NK-92 (cell line): ENCODE results near the gene CLRN3.

Experiments used
- DNase-seq: peaks from one replicate; lab custom pipeline; 2025; ENCODE audit not compliant: unreplicated experiment; lab: John Stamatoyannopoulos, UW

CLRN3 gene

DNA sequence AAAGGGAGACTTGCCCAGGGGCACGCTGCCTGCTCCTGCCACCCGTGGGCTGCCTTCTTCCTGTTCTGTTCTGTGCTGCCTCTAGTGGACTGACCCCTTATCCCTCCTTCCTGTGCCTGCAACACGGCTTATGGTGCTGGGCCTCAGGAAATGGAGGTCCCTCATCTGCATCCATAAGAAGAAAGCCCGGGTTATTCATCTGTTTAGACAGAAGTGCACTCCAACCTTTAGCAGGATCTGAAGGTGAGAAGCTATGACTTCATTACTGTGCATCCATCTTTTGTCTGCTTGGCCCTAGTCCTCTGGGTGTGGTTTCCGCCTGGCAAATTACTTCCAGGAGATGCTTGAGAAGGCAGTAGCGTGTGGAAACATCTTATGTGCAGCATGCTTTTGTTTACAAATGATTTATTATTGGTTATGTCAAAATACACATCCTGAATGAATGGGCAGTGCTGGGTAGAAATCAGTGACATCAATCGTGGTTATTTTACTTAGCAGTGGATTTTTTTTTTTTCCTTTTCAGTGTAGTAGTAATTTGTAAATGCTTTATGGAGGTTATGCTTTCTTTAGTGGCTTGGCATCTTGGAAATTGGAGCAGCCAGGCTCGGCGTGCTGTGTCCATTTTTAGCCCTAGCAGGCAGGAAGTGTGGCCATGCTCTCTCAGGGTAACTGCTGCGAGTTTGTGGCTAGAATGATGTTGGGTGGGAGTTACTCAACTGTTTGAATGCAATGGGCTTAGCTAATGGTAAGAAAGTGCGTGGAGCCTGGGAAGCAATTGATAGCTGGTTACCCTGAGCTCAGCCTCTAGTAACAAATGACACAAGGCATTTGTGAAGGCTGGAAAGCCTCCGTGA lies 26.9 kb upstream of the CLRN3 start:
- no peak for DNase-seq

DNA sequence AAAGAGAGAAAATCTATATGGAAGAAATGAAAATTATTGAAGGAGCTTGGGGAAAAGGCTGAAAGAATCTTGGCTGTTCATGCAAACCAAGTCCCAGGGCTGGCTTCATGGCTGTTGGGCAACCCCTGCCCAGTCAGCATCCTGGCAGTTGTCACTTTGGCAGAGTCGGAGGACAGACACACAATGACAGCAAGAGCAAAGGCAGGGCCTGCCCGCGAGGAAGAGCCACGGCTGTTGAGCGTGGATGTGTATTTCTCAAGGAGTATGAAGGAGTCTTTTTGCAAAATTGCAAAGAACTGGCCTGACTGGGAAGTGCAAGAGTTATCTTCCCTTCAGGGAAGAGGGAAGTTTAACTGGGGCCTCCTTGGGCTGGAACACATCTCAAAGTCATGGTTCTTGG lies 25.8 kb upstream of the CLRN3 start:
- DNase-seq, result no peak

DNA sequence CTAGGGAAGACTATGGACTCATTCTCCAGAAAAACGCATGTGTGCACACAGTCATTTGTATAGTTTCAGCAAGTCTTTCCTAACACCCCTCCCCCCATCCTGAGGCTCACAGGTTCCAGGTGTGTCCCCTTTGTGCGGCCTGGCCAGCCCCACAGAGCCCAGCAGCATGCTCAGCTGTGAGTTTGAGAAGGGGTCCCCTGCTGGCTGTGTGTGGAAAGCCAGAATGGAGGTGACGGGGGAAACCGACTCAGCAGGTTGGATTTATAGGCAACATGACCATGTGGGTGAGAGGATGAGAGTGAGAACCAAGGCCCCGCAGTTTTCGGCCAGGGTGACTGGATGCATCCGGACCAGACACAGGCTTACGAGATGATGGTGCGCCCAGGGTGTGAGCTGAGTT lies 24.1 kb upstream of the CLRN3 start:
- DNase-seq, result no peak

DNA sequence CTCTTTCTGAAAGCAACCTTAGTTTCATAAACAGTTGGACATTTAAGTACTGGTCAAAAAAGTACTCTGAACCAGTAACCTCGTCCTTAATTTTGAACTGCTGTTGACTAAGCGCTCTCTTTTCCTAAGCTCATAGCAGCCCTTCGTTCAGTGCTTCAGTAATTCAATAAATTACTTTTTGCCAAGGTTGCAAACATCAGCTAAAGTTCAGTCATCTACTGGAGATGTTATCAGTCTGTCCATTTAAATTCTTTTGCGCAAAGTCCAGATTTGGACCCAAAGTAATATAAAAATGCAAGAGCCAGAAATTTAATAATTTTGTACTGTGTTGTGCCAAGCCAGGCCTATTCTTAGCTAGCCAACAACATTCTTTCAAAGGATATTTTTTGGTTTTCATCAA lies 22.6 kb upstream of the CLRN3 start:
- DNase-seq, result no peak

DNA sequence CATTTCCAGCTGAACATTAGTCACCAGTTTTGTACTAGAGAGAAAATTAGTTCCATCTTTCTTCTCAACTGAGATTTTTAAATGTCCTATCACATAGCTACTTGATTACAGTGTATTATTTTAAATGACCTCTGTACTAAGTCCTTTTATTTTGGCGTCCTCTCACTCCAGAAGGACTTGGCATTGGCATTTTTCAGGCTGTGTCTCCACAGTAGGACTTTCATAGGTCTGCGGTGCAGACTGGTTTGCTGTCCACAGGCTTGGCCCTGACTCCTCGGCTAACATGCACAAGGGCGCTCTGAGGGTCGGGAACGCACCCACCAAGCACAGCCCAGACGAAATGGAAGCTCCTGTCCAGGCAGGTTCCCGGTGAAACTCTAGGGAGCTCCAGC lies 20.6 kb upstream of the CLRN3 start:
- DNase-seq, result no peak

DNA sequence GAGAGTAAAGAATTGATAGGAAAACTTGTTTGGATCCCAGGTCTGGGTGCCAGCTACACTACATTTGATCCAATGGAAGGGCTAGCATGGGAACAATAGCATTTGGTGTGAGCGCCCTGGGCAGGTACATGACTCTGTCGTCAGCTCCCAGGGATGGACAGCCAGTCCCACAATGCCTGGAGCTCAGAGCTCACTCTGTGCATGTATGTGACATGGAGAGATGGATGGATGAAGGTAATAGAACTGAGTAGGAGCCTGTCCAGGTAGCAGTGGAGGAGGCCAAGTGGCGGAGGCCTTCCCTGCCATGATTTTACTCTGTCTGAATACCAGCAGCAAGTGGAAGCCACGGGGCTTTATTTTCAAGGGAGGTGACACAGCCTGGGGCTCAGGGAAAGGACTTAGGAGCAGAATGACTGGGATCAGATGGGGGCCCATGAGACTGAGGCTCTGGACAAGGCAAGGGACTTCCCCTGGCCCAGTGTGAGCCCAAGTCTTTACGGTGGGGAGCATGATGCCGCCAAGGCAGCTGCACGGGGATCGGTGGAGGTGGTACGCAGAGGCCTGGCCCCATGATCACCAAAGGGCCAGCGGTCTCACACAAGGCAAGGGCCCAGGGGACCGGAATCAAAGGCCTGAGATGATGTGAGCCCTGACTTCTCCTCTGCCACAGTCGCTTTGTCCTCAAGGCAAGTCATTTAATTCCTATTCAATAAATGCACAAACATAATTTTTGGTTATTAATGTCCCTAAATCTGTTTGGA lies 20.0 kb upstream of the CLRN3 start:
- no peak for DNase-seq

DNA sequence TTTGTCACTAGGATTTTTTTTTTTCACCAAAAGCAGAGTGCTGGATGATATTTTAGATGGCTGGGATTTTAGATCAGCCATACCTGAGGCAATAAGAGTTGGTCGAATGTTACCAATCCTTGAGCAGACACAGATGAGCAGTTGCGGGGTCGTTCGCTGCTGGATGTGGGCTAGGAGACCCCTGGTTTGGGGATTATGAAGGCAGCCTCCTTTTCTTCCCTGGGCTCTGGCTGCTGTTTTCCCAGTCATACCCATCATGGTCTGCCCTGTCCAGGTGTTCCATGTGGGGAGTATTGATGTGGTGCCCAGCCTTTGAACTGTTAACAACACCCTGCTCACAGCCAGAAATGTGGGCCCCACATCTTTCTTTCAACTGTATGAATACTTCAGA lies 19.1 kb upstream of the CLRN3 start:
- DNase-seq, result no peak

DNA sequence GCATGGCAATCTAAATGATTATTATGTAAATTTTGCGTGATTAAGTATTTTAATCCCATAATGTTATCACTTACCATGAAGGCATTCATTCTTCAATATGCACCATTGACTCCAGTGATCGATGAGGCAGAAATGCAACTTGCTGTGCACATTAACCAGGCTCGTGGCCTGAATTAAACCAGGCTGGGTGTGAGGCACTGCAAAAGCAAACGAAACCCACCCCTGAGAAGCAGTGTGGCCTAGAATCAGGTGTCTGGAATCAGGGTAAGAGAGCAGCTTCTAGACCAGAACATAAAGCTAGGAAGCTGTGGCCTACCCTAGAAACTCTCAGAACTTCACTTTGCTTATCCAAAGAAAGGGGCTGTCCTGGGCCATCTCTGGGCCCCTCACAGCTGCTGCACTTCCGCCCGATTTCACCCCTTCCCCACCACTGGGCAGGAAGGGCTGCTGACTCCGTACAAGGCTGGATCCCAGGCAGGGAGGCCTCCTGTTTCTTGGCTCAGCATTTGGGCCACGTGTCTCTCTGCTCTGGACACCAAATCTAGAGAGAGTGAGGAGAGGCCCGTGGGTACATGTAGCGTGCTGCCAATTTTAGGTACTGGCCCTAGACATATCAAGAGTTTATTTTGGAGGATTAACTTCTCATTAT lies 18.6 kb upstream of the CLRN3 start:
- DNase-seq, result no peak

DNA sequence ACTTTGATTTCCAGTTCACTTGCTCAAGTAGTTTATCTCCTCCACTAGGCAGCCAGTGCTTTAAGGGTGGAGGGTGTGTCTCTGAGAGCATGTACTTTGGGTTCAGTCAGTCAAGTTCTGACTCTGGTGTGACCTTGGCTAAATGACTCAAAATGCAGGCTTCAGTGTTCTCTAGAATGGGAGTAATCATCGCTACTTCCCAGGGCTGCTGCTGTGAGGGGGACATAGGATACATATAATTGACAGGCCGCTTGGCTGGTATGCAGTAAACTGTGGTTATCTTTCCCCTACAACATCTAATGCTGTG lies 17.7 kb upstream of the CLRN3 start:
- DNase-seq, result no peak

DNA sequence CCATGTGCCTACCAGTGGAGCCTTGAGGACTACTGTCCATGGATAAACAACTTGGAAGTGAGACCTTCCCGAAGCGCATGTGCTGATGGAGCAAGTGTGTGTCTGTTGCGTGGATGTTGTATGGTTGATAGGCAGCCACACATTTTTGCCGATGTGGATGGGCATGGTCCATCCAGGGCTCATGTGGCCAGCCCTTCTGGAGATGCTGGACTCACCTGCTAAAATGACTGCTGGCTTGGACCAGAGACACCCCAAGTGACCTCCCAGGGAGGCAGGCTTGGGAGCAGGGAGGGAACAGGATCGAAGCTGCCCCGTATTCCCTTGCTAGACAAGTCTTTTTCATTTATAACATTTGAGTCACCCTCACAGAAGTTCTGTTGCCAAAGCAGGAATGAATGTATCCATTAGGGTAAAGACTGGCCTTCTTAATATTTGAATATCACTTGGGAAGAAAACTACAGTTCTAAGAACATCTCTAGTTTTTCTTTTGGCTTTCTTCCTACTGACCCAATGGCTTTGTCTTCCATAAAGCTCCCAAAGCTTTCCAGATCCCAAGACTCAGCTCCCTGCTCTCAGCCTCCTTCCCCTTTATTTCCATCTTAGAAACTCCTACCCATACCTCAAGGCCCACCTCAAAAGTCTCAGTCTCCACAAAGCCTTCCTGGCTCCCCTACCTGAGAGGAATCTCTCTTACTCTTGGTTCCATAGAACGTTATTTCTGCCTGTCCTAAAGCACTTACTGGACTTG lies 17.1 kb upstream of the CLRN3 start:
- no peak for DNase-seq

DNA sequence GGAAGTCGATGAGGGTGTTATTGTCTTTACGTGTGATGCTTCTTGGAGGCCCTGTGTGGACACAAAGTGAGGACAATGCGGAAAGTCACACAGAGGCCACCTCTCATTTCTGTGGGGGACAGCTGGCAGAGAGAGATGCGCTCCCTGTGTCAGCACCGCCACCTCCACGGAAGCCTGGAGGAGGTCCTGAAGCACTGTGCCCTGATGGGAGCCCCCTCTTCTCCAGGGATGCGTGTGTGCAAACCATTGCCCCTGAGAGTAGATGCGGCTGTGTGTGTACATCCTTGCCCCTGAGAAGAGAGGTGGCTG lies 16.2 kb upstream of the CLRN3 start:
- DNase-seq, result no peak

DNA sequence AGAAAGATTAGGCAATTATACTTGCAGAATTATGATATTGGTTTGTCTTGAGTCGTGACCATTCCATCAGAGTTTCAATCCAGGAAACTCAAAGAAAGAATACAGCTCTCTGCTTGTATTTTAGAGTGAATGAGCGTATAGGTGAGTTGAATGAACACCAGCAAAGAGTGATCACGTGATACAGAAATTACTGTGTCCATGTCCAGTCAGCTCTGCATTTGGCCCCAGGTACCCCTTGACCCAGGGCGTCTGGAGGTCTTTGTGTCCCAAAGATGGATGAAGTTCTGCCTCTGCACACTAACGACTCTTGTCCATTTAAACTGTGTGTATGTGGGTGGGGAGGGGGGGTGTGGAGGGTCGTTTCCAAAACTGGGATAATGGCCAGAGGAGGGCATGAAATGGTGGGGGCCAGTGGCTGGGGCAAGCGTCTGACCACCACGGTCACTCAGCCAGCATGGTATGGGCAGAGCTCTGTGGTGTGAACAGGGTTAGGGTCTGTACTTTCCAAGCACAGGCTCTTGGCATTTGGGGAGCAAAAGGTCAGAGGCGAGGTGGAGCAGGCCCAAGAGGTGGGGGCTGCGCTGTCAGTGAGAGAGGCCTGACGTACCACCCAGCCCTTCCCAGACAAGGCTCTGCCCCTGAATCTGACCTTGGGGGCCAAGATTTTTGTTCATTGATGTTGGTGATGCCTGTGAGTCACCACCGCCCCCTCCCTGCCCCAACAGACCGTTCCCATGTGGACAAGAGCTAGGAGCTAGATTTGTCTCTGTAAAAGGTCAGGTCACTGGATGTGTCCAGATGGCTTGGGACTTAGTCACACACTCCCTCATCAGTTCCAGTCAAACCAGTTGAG lies 15.6 kb upstream of the CLRN3 start:
- no peak for DNase-seq

DNA sequence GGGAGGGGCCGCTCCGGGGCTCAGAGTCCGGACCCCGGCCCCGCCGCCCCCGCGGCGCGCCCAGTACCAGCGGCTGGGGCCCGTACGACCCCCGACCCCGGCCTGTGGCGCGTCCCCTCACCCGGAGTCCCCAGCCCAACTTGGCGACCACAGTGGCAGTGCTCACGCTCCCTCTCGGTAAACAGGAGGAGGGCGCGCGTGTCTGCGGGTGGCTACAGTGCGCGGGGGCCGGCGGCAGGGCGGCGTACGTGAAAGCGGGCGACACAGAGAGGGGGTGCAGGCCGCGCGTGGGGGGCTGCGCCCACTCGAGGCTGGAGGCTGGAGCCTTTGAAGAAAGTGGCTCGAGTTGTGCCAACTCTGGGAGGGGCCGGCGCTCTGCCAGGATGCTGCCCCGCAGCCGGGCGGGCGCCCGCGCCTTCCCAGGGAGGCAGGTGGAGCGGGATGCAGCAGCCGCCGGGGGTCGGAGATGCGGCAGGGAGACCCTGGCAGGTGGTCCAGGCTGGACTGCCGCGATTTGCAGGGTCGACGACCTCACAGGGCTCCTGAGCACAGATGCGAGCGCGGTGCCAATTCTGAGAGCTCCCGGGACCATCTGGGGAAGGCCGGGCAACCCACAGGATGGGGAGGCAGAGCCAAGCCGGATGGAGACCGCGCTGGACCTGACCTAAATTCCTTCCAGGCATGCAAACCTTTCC lies 14.8 kb upstream of the CLRN3 start:
- no peak for DNase-seq

DNA sequence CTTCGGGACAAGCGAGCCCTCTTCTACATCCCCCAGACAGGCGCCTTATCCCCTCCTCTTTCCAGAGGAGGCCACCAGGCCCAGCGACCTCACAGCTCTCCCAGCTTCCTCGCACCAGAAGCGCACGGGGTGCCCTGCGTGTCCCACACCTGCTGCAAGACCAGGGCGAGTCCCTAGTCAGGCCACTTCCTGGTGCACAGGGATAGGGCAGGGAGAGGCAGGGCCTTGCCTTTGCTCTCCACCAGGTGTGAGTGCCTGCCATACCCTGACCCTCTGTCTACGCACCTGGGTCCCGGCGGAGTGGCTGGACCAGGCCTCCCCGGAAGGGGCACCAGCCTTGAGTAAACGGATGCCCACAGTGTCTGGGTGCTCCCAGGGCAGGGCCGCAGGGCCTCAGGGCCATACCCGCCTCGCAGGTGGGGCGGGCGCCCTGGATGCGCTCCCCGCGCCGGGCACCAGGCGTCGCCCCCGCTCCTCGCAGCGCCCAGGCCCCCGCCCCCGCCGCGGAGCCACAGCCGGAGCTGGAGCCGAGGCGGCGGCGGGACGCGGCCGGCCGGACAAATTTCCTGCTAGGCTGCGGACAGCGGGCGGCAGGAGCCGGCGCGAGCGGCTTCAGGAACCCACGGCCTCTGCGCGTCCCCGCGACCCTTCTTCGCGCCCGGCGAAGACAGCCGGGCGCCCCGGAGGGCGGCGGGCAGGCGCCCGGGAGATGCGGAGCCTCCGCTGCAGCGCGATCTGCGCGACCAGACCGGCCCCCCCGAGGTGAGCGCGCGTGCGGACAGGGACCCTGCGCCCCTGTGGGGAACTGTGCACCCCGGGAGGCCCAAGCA lies 14.0 kb upstream of the CLRN3 start, which contains the start of gene PTPRE:
Gene PTPRE, plus strand, starts transcription at position 556 of the 830 bp plus-strand sequence. CDS start 133,779 bp downstream, outside the sequence.
- DNase-seq, result no peak

DNA sequence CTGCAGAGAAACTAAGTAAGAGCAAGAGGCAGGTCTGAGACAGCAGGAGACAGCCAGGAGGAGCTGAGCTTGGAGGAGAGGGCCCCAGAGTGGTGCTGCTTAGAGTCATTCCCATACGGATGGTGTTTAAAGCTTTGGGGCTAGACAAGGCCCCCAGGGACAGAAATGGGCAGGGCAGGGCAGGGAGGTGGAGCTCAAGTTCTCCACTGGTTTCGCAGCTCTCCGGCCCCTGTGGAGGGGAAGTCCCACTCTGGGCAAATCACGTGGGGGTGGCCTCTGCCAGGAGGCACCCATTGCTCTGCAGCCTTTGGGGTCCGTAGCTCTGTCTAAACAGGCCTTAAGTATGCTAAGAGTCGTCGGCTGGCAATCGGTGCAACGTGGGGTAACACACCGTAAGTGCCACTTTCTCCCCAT lies 13.1 kb upstream of the CLRN3 start:
- no peak for DNase-seq

DNA sequence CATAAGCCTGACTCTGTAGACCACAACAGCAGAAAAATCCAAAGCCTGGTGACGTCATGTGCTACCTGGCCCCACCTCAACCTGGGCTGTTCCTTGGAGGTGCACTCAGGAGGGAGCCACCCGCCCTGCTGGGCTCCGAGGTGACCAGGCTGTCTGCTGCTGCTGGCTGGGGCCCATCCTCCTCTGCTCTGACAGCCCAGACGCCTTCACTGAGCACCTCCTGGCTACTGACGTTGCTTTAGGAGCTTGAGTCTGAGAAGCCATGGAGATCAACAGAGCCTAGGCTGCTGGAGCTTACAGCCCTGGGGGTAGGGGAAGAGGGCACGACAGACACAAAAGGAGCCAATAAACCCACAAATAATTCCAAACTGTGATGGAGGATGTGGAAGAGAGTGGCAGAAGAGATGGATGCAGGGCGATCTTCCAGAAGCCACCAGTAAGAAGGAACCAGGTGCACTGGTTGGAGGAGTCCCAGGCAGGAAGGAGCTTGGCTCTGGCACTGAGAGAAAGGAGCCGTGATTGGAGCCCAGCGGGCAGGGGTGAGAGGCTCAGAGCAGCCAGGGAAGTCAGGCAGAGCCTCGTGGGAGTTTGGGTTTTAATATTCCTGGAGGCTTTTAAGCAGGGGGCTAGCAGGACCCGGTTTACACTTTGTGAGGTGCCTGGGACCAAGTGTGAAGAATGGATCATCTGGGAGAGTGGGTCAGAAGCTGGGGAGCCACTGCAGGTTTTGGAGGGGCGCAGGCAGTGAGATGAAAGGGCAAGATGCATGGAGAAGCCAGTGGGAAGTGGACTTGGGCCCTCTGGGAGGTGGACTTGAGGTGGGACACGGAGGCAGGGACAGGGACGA lies 12.5 kb upstream of the CLRN3 start:
- DNase-seq, result no peak

DNA sequence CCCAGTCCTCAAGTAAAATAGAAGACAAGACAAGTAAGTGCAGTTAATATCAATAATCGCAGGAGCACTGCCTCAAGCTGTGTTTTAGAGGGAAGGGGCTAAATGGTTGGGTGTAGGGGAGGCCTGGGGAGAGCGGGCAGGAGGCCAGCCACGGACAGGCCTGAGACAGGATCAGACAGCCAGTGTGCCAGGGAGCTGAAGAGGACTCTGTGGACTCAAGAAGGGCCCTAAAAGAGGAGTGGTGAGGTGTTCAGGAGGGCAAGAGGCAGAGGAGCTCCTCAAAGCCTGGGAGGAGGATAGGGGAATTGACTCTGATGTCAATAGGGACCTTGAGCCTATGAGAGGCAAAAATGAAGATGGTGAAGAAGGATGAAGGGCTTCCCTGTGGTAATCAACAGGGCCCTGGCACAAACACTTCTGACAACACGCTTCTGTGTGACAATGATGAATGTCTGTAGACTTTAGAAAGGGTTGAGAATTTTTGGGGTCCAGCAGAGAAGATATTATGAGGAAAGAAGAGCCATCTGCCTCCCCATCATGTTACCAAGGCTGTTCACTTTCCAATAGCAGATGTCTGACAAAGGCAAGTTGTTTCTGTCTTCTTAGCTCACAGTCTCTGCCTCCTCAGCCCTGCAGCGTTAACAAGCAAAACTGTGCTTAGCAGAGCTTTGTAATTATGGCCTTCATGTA lies 11.7 kb upstream of the CLRN3 start:
- DNase-seq, result no peak

DNA sequence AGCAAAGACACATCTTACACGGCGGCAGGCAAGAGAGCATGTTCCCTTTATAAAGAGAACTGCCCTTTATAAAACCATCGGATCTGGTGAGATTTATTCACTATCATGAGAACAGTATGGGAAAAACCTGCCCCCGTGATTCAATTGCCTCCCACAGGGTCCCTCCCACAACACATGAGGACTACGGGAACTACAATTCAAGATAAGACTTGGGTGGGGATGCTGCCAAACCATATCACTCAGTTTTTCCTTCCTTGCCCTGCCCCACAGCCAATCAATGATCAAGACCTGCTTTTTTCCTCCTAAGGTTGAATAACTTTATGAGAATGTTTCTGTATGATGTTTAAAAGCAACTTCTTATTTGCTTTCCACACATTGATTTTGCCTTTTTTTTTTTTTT lies 11.0 kb upstream of the CLRN3 start:
- no peak for DNase-seq
